GM18519 (cell line): ENCODE results near the gene GPR35.
"Not testable (repeated sequence)": the region's sequence is repeated elsewhere in the genome, so short reads cannot be mapped to it uniquely, and the experiment has no call there.

Experiments
- ATAC-seq: cut with Tn5 transposase; IDR thresholded peaks from one replicate; pipeline ENCODE4 v1.9.1; 2021; ENCODE audit warnings: mild to moderate bottlenecking, moderate library complexity; ENCODE audit not compliant: unreplicated experiment, low FRiP score

Gene GPR35

GRCh38 chr2:240601831-240602160 is 23.5 kb upstream of the GPR35 start:
- no peak for ATAC-seq

- no peak for ATAC-seq
Measured at GRCh38 chr2:240602266-240603050, 22.8 kb upstream of the GPR35 start.

GRCh38 chr2:240603081-240603835 is 22.0 kb upstream of the GPR35 start:
- no peak for ATAC-seq

- no peak for ATAC-seq
Measured at GRCh38 chr2:240603846-240604245, 21.4 kb upstream of the GPR35 start.

GRCh38 chr2:240604291-240604938 is 20.9 kb upstream of the GPR35 start:
- ATAC-seq = no peak

- ATAC-seq = no peak
Measured at GRCh38 chr2:240604939-240605716, 20.2 kb upstream of the GPR35 start.

GRCh38 chr2:240605867-240606743 is 19.2 kb upstream of the GPR35 start:
- no peak for ATAC-seq

- no peak for ATAC-seq
Measured at GRCh38 chr2:240611601-240612210, 13.6 kb upstream of the GPR35 start.

GRCh38 chr2:240613781-240614180 is 11.5 kb upstream of the GPR35 start:
- ATAC-seq = no peak

GRCh38 chr2:240614391-240614790 is 10.9 kb upstream of the GPR35 start:
- ATAC-seq = no peak

GRCh38 chr2:240615396-240615795 is 9.9 kb upstream of the GPR35 start:
- ATAC-seq = no peak

- ATAC-seq = no peak
Measured at GRCh38 chr2:240615820-240616547, 9.3 kb upstream of the GPR35 start.

GRCh38 chr2:240616860-240617666 is 8.2 kb upstream of the GPR35 start:
- not testable (repeated sequence) for ATAC-seq

- no peak for ATAC-seq
Measured at GRCh38 chr2:240618776-240619175, 6.5 kb upstream of the GPR35 start.

GRCh38 chr2:240619506-240620148 is 5.7 kb upstream of the GPR35 start:
- no peak for ATAC-seq

- no peak for ATAC-seq
Measured at GRCh38 chr2:240620149-240620731, 5.0 kb upstream of the GPR35 start.

- ATAC-seq = no peak
Measured at GRCh38 chr2:240620859-240621258, 4.4 kb upstream of the GPR35 start.
